ENCODE results near the gene CD247.

DNA sequence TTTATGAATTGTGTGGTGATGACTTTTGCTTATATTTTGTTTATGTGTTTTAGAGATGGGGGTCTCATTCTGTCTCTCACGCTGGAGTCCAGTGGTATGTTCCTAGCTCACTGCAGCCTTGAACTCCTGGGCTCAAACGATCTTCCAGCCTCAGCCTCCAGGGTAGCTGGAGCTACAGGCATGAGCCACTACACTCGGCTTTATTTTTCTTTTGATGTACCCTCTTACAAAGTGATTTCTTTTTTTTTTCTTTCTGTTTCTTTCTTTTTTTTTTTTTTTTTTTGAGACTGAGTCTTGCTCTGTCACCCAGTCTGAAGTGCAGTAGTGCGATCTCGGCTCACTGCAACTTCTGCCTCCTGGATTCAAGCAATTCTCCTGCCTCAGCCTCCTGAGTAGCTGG is 46.8 kb downstream of the CD247 start:
- TF ChIP-seq MYC (IDR thresholded peaks at IDR 0.05; ENCODE audit: low read depth, low read length): no peak
- TF ChIP-seq POLR2A (IDR thresholded peaks at IDR 0.05; ENCODE audit: extremely low read depth, insufficient read length): no peak

Data from NB4 (cell line).